HCT116 (cell line): ENCODE results near the gene KAT6B. TPM values are rescaled to one million over a fixed set of nuclear protein-coding genes. Genes with fewer than 3 reads are reported as not detected.

Experiments
- ATAC-seq: fragments of 200-7000 bp; cut with Tn5 transposase; 2 replicates; pipeline ENCODE4 v1.9.1; 2020; ENCODE audit warnings: mild to moderate bottlenecking, moderate library complexity
- BruUV-seq: library from RNA; stranded (reverse); fragments of 400-500 nt; replicated peaks from 2 replicates; lab custom pipeline; 2021; lab: Mats Ljungman, UMichigan
- CTCF ChIA-PET: fragments of 300-600 bp; sonication (Branson Sonifier 250); formaldehyde crosslinking; loops from one replicate; lab custom pipeline; 2021; ENCODE audit warnings: antibody characterized with exemption; lab: Charles Lee
- POLR2A ChIA-PET: fragments of 300-600, 350-600 bp; sonication (Branson Sonifier 250); formaldehyde crosslinking; loops from one replicate; lab custom pipeline; 2021; ENCODE audit warnings: antibody characterized with exemption; lab: Charles Lee
- RAD21 ChIA-PET, 2 experiments: fragments of 300-600 bp; sonication (Branson Sonifier 250); formaldehyde crosslinking; loops; one replicate each; lab custom pipeline; 2023; ENCODE audit warnings: low total read pairs in 2 of 2; ENCODE audit not compliant: uncharacterized antibody in 2 of 2, unreplicated experiment in 2 of 2, low non-redundant PET in 1 of 2; lab: Charles Lee
- DNase-seq: peaks from one replicate; pipeline ENCODE4 v3.0.0-alpha.2; 2010; ENCODE audit warnings: low read depth, low spot score
- H2AFZ ChIP-seq: fragments of 200-600 bp; shearing (Covaris generic), sonication (generic); 2 replicates; pipeline ENCODE4 v1.6.1; 2017; ENCODE audit warnings: low read depth, mixed run types, mixed read lengths, antibody characterized with exemption, low read length; ENCODE audit not compliant: poor library complexity, severe bottlenecking
- H3K27ac ChIP-seq: 2 replicates; pipeline ENCODE4 v1.5.1; 2012; ENCODE audit warnings: low read depth, low read length
- H3K27me3 ChIP-seq: fragments of 200-600 bp; sonication (generic); 2 replicates; pipeline ENCODE4 v1.6.1; 2016; ENCODE audit warnings: mixed run types, low read length, mixed read lengths; ENCODE audit not compliant: insufficient read depth
- H3K36me3 ChIP-seq, 2 experiments: fragments of 200-500 bp in 1 of 2; fragments of 200-600 bp in 1 of 2; sonication (Bioruptor generic) in 1 of 2; sonication (generic) in 1 of 2; 2 replicates each; pipeline versions ENCODE4 v1.5.1 to v1.6.1; 2014 to 2016; ENCODE audit warnings: low read length in 2 of 2, inconsistent platforms in 1 of 2, mixed read lengths in 1 of 2, mixed run types in 1 of 2; ENCODE audit not compliant: insufficient read depth in 2 of 2, control insufficient read depth in 1 of 2
- H3K4me1 ChIP-seq, 2 experiments: fragments of 200-600 bp in 1 of 2; sonication (generic) in 1 of 2; 2 replicates each; pipeline versions ENCODE4 v1.5.1 to v1.6.1; 2012 to 2017; ENCODE audit warnings: low read length in 2 of 2, inconsistent platforms in 1 of 2, mild to moderate bottlenecking in 1 of 2, mixed read lengths in 1 of 2, mixed run types in 1 of 2, moderate library complexity in 1 of 2; ENCODE audit not compliant: insufficient read depth in 2 of 2, control insufficient read depth in 1 of 2
- H3K4me2 ChIP-seq: fragments of 200-600 bp; sonication (generic); 2 replicates; pipeline ENCODE4 v1.6.1; 2017; ENCODE audit warnings: mixed run types, low read length, mixed read lengths
- H3K4me3 ChIP-seq, 2 experiments: fragments of 200-600 bp in 1 of 2; sonication (generic) in 1 of 2; replicated peaks in 1 of 2; 2 replicates each; pipeline ENCODE4 v1.5.1; 2011 to 2016; ENCODE audit warnings: low read length in 2 of 2, control low read depth in 1 of 2, low read depth in 1 of 2, mild to moderate bottlenecking in 1 of 2, mixed read lengths in 1 of 2, mixed run types in 1 of 2
- H3K79me2 ChIP-seq: fragments of 200-600 bp; sonication (generic); 2 replicates; pipeline ENCODE4 v1.6.1; 2017; ENCODE audit warnings: mild to moderate bottlenecking, mixed run types, low read length, moderate library complexity, mixed read lengths; ENCODE audit not compliant: insufficient read depth
- H3K9ac ChIP-seq: fragments of 200-600 bp; sonication (generic); 2 replicates; pipeline ENCODE4 v1.6.1; 2016; ENCODE audit warnings: low read length, mixed read lengths
- H3K9me2 ChIP-seq: fragments of 200-600 bp; sonication (generic), shearing (Covaris generic); 2 replicates; pipeline ENCODE4 v1.6.1; 2017; ENCODE audit warnings: mixed run types, mild to moderate bottlenecking, moderate library complexity; ENCODE audit not compliant: insufficient read depth
- H3K9me3 ChIP-seq, 2 experiments: fragments of 200-500 bp in 1 of 2; fragments of 200-600 bp in 1 of 2; sonication (Bioruptor generic) in 1 of 2; sonication (generic) in 1 of 2; 2 replicates each; pipeline ENCODE4 v1.6.1; 2014 to 2017; ENCODE audit warnings: low read length in 2 of 2, mixed read lengths in 2 of 2, inconsistent platforms in 1 of 2, low read depth in 1 of 2, mild to moderate bottlenecking in 1 of 2, mixed run types in 1 of 2, moderate library complexity in 1 of 2; ENCODE audit not compliant: control insufficient read depth in 1 of 2, insufficient read depth in 1 of 2
- H4K20me1 ChIP-seq: fragments of 200-600 bp; sonication (generic), shearing (Covaris generic); 2 replicates; pipeline ENCODE4 v1.6.1; 2017; ENCODE audit warnings: mixed run types, mild to moderate bottlenecking, moderate library complexity; ENCODE audit not compliant: insufficient read depth
- ATF3 ChIP-seq: IDR thresholded peaks from 2 replicates; pipeline ENCODE4 v1.6.1; 2012
- CBX3 ChIP-seq: IDR thresholded peaks from 2 replicates; pipeline ENCODE4 v1.6.1; 2012; ENCODE audit warnings: low read depth
- CEBPB ChIP-seq: IDR thresholded peaks from 2 replicates; pipeline ENCODE4 v1.6.1; 2012; ENCODE audit warnings: low read depth
- CTCF ChIP-seq, 3 experiments: fragments of 200-600 bp in 1 of 3; sonication (generic) in 1 of 3; IDR thresholded peaks in 2 of 3; conservative IDR thresholded peaks in 1 of 3; 2 replicates each; pipeline ENCODE4 v1.5.1; 2012 to 2017; ENCODE audit warnings: low read depth in 2 of 3, low read length in 2 of 3, antibody characterized with exemption in 1 of 3, borderline replicate concordance in 1 of 3, control low read depth in 1 of 3, mild to moderate bottlenecking in 1 of 3, mixed read lengths in 1 of 3, mixed run types in 1 of 3, moderate library complexity in 1 of 3; ENCODE audit not compliant: insufficient read depth in 1 of 3
- EGR1 ChIP-seq: IDR thresholded peaks from 2 replicates; pipeline ENCODE4 v1.6.1; 2012; ENCODE audit warnings: low read depth
- EZH2phosphoT487 ChIP-seq: fragments of 200-600 bp; IDR thresholded peaks from 2 replicates; pipeline ENCODE4 v1.6.1; 2018; ENCODE audit warnings: antibody characterized with exemption, borderline replicate concordance
- FOSL1 ChIP-seq: IDR thresholded peaks from 2 replicates; pipeline ENCODE4 v1.6.1; 2012; ENCODE audit warnings: low read depth
- JUND ChIP-seq: IDR thresholded peaks from 2 replicates; pipeline ENCODE4 v1.6.1; 2012
- POLR2AphosphoS5 ChIP-seq: IDR thresholded peaks from 2 replicates; pipeline ENCODE4 v1.6.1; 2011; ENCODE audit warnings: mild to moderate bottlenecking, low read depth, low read length, moderate library complexity
- SIN3A ChIP-seq: IDR thresholded peaks from 2 replicates; pipeline ENCODE4 v1.6.1; 2012; ENCODE audit warnings: low read depth
- SP1 ChIP-seq: IDR thresholded peaks from 2 replicates; pipeline ENCODE4 v1.6.1; 2012; ENCODE audit warnings: low read depth
- YY1 ChIP-seq: IDR thresholded peaks from 2 replicates; pipeline ENCODE4 v1.6.1; 2011; ENCODE audit warnings: low read length, low read depth, moderate library complexity, mild to moderate bottlenecking; ENCODE audit not compliant: insufficient replicate concordance; ENCODE audit errors: extremely low read depth
- ZFX ChIP-seq: fragments of 450-650 bp; IDR thresholded peaks from 2 replicates; pipeline ENCODE4 v1.6.1; 2017
- ZNF274 ChIP-seq: fragments of 200-500 bp; sonication (Bioruptor generic); IDR thresholded peaks from 2 replicates; pipeline ENCODE4 v1.6.1; 2014; ENCODE audit warnings: mild to moderate bottlenecking, low read depth, low read length, inconsistent platforms
- intact Hi-C: fragments of 100-400 bp; cut with micrococcal nuclease; formaldehyde crosslinking; loops from 2 replicates; pipeline ENCODE4 v1.10.0; 2022
- total RNA-seq: library from RNA; stranded (reverse); gene quantifications from one replicate; pipeline ENCODE4 v1.2.1, GENCODE V29; 2021; ENCODE audit not compliant: unreplicated experiment

The KAT6B gene
- total RNA-seq, 1 experiment from 2014 or later = 17.8 TPM

- no peak overlapping the region for H3K27ac ChIP-seq
- ATAC-seq (peak; percentile 75), DNase-seq (no peak)
- H3K9me2 ChIP-seq = no peaks in the 10 kb centered on the region
- H3K9ac ChIP-seq = no peak overlapping the region
- no peaks in the 10 kb centered on the region for H3K27me3 ChIP-seq
- no peak overlapping the region for H2AFZ ChIP-seq
- RAD21 ChIA-PET = interaction anchor here in 1 of 2 experiments (0.7 kb wide), 1 partner anchor 208 kb away, joined by 3 read pairs; no protein-coding TSS in a partner anchor
- intact Hi-C loops = no loop called here
- no peaks in the 10 kb centered on the region for H3K9me3 ChIP-seq
- no peaks in the 10 kb centered on the region for H3K79me2 ChIP-seq
- TF ChIP-seq SIN3A (no peak), EGR1 (peak; percentile 63), CBX3 (peak; percentile 70; the same call in 1 of the 2 replicates), SP1 (peak; percentile 40), ZNF274 (no peak), EZH2phosphoT487 (no peak), FOSL1 (peak; percentile 74), POLR2AphosphoS5 (no peak), JUND (peak; percentile 46; the same call in 1 of the 2 replicates)
- peak overlapping the region; percentile 55 for H3K4me2 ChIP-seq
- H3K4me1 ChIP-seq = peaks cover 0 to 22% of the 10 kb centered on the region in 2 experiments; a peak in 2 of 4 replicates
- CTCF ChIA-PET = interaction anchor here (1.4 kb wide), 1 partner anchor 202 kb away, joined by 3 read pairs; the partner anchor contains the start of gene COMTD1
- no peaks in the 10 kb centered on the region for H4K20me1 ChIP-seq
- no peak overlapping the region for H3K4me3 ChIP-seq
- BruUV-seq = no TSS peak
- H3K36me3 ChIP-seq = no peaks in the 10 kb centered on the region
- POLR2A ChIA-PET = no interaction called here
Measured at GRCh38 chr10:75034131-75034512, 207.7 kb downstream of the KAT6B start.

- peak; percentile 55; the same call in 1 of the 2 replicates for ATAC-seq
- Histone ChIP-seq H2AFZ (no peak overlapping the region), H3K27me3 (no peaks in the 10 kb centered on the region), H4K20me1 (no peaks in the 10 kb centered on the region), H3K36me3 (no peaks in the 10 kb centered on the region), H3K27ac (no peak overlapping the region), H3K4me1 (peaks cover 0 to 22% of the 10 kb centered on the region in 2 experiments; a peak in 2 of 4 replicates), H3K9me2 (no peaks in the 10 kb centered on the region), H3K9ac (no peak overlapping the region), H3K79me2 (no peaks in the 10 kb centered on the region), H3K9me3 (no peaks in the 10 kb centered on the region), H3K4me3 (no peak overlapping the region), H3K4me2 (peak overlapping the region; percentile 55)
- intact Hi-C loops = no loop called here
- CTCF ChIA-PET = interaction anchor here (1.4 kb wide), 1 partner anchor 201 kb away, joined by 3 read pairs; the partner anchor contains the start of gene COMTD1
- POLR2A ChIA-PET = interaction anchor here (0.6 kb wide), 1 partner anchor 767 kb away, joined by 3 read pairs; no protein-coding TSS in a partner anchor
- TF ChIP-seq YY1 (no peak), CEBPB (no peak), CBX3 (no peak), CTCF (IDR thresholded peaks at IDR 0.05 in 2 of 3, conservative IDR thresholded peaks at IDR 0.05 in 1 of 3; ENCODE audit: borderline replicate concordance in 1 of 3, insufficient read depth in 1 of 3, low read depth in 2 of 3, low read length in 2 of 3) (peak in 2 of 3 experiments; percentile 28 to 42; a peak in 4 of 6 replicates), ZFX (no peak), ZNF274 (no peak), ATF3 (no peak)
- BruUV-seq = TSS peak; percentile 10
- DNase-seq = no peak
- RAD21 ChIA-PET = interaction anchor here in 1 of 2 experiments (0.6 kb wide), 1 partner anchor 767 kb away, joined by 3 read pairs; no protein-coding TSS in a partner anchor
Measured at GRCh38 chr10:75034714-75035258, 208.4 kb downstream of the KAT6B start.
